Fibroblast of lung (primary cell): ENCODE measurements around the gene CENPE.

ENCODE experiments used
- EZH2 ChIP-seq: IDR thresholded peaks from 2 replicates; pipeline ENCODE4 v1.5.1; 2012; ENCODE audit warnings: low read length, control low read depth, mild to moderate bottlenecking; ENCODE audit errors: missing control alignments
- TF ChIP-seq, protein P1 (sequence below), 2 donors: IDR thresholded peaks in 1 of 2; conservative IDR thresholded peaks in 1 of 2; 1 replicate in 1 of 2; 2 replicates in 1 of 2; pipeline ENCODE4 v1.5.1; 2011 to 2012; ENCODE audit warnings: low read length in 2 of 2, control low read depth in 1 of 2, inconsistent platforms in 1 of 2, low read depth in 1 of 2, mild to moderate bottlenecking in 1 of 2

DNA sequence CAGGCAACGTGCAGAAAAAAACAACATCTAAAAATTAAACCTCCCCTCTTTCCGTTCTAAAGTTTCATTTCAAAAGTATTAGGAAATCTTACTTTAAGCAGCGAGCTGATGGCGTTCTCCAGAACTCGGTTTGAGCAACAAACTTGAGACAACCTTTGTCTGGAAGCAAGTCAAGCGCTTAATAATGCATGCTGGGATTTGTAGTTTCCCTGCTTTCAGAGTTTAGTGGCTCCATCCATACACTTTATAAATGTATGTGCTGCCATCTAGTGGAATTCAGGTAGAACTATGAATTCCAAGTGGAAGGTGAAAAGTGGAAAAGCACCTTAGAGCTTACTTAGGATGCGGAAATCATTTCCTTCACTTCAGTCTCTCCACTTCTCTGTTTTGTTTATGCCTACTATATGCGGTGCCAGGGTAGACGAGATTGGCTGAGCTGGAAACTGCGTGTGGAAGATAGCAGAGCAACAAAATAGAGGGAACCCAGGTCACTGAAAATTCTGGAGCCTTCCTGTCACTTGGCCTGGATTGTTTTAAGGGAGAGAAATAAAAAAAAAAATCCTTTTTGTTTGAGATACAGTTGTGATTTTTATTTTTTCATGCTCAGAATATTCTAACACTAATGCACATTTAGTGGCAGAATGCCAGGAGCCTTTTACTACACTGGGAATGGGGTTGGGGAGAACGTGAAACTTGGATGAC is 98.3 kb downstream of the CENPE start, which contains the start of gene BDH2:
- TF ChIP-seq, protein P1, sequence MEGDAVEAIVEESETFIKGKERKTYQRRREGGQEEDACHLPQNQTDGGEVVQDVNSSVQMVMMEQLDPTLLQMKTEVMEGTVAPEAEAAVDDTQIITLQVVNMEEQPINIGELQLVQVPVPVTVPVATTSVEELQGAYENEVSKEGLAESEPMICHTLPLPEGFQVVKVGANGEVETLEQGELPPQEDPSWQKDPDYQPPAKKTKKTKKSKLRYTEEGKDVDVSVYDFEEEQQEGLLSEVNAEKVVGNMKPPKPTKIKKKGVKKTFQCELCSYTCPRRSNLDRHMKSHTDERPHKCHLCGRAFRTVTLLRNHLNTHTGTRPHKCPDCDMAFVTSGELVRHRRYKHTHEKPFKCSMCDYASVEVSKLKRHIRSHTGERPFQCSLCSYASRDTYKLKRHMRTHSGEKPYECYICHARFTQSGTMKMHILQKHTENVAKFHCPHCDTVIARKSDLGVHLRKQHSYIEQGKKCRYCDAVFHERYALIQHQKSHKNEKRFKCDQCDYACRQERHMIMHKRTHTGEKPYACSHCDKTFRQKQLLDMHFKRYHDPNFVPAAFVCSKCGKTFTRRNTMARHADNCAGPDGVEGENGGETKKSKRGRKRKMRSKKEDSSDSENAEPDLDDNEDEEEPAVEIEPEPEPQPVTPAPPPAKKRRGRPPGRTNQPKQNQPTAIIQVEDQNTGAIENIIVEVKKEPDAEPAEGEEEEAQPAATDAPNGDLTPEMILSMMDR (conservative IDR thresholded peaks at IDR 0.05 in 1 of 2, IDR thresholded peaks at IDR 0.05 in 1 of 2; ENCODE audit: low read depth in 1 of 2, low read length in 2 of 2): peak; percentile 56 to 60
- no peak for TF ChIP-seq EZH2
